NCI-H2196 treated with DMSO at 0.1 percent for 48 hours (cell line): ENCODE data around the gene ACSM6.
"Not testable (repeated sequence)": the region's sequence is repeated elsewhere in the genome, so short reads cannot be mapped to it uniquely, and the experiment has no call there.

Source experiments
- DNase-seq: peaks from one replicate; lab custom pipeline; 2025; ENCODE audit not compliant: unreplicated experiment; lab: John Stamatoyannopoulos, UW

ACSM6 gene

GRCh38 chr10:95214369-95214768 lies 20.3 kb downstream of the ACSM6 start:
- DNase-seq, result peak; percentile 17

- no peak for DNase-seq
Observed at GRCh38 chr10:95214793-95215192, 20.8 kb downstream of the ACSM6 start.

GRCh38 chr10:95217476-95217875 lies 23.4 kb downstream of the ACSM6 start:
- no peak for DNase-seq

GRCh38 chr10:95220539-95220938 lies 26.5 kb downstream of the ACSM6 start:
- no peak for DNase-seq

- DNase-seq, result no peak
Observed at GRCh38 chr10:95221124-95221523, 27.1 kb downstream of the ACSM6 start.

- DNase-seq, result no peak
Observed at GRCh38 chr10:95225136-95225535, 31.1 kb downstream of the ACSM6 start.

GRCh38 chr10:95228934-95229723 lies 35.1 kb downstream of the ACSM6 start:
- not testable (repeated sequence) for DNase-seq

GRCh38 chr10:95229724-95230627 lies 35.9 kb downstream of the ACSM6 start:
- DNase-seq, result no peak

- not testable (repeated sequence) for DNase-seq
Observed at GRCh38 chr10:95230677-95231586, 36.9 kb downstream of the ACSM6 start.

GRCh38 chr10:95233377-95234034 lies 39.5 kb downstream of the ACSM6 start:
- no peak for DNase-seq

GRCh38 chr10:95234951-95235350 lies 40.9 kb downstream of the ACSM6 start:
- DNase-seq, result no peak

GRCh38 chr10:95235676-95236067 lies 41.6 kb downstream of the ACSM6 start:
- DNase-seq, result no peak

- no peak for DNase-seq
Observed at GRCh38 chr10:95236068-95236903, 42.2 kb downstream of the ACSM6 start.

GRCh38 chr10:95237376-95238170 lies 43.5 kb downstream of the ACSM6 start:
- DNase-seq, result no peak

- DNase-seq, result not testable (repeated sequence)
Observed at GRCh38 chr10:95240096-95240495, 46.1 kb downstream of the ACSM6 start.

GRCh38 chr10:95240811-95241210 lies 46.8 kb downstream of the ACSM6 start:
- no peak for DNase-seq

- peak; percentile 26 for DNase-seq
Observed at GRCh38 chr10:95241533-95241932, 47.5 kb downstream of the ACSM6 start.

- no peak for DNase-seq
Observed at GRCh38 chr10:95242581-95243317, 48.7 kb downstream of the ACSM6 start.
